NK-92 (cell line): Measurements from ENCODE around the gene TMEM95.

Source experiments
- DNase-seq: peaks from one replicate; lab custom pipeline; 2025; ENCODE audit not compliant: unreplicated experiment; lab: John Stamatoyannopoulos, UW

The TMEM95 gene

GRCh38 chr17:7374353-7374752 lies 19.4 kb downstream of the TMEM95 start:
- DNase-seq, result no peak

DNA sequence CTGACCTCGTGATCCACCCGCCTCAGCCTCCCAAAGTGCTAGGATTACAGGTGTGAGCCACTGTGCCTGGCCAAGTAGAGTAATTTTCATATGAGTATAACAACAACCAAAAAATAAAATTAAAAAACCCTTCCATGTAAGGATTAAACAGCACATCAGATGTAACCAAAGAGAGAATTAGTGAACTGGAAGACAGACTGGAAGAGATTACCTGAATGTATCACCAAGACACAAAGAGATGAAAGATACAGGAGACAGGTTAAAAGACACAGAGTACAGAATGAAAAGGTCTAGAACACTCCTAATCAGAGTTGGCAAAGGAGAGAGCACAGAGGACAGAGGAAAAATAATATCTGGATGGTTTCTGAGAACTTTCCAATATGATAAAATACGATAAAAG lies 24.2 kb downstream of the TMEM95 start:
- no peak for DNase-seq

- DNase-seq, result no peak
Observed at GRCh38 chr17:7380321-7380720, 25.4 kb downstream of the TMEM95 start.

GRCh38 chr17:7380855-7381683 lies 26.1 kb downstream of the TMEM95 start, which contains the start of gene TNK1:
Gene TNK1 (plus strand): TSS chr17:7381089. CDS start chr17:7382927, 1,838 bp downstream.
- DNase-seq, result no peak

DNA sequence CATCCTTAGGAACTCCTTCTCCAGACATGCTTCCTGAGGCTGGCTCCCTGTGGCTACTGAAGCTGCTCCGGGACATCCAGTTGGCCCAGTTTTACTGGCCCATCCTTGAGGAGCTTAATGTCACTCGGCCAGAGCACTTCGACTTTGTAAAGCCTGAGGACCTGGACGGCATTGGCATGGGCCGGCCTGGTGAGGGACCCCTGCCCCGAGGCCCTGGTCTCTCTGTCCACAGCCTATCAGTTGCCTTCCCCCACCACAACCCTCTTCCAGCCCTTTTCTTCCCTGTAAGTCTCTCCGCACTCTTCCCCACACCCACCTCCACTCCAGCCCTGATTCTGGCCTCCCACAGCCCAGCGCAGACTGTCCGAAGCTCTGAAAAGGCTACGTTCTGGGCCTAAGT lies 27.9 kb downstream of the TMEM95 start:
- DNase-seq, result no peak

DNA sequence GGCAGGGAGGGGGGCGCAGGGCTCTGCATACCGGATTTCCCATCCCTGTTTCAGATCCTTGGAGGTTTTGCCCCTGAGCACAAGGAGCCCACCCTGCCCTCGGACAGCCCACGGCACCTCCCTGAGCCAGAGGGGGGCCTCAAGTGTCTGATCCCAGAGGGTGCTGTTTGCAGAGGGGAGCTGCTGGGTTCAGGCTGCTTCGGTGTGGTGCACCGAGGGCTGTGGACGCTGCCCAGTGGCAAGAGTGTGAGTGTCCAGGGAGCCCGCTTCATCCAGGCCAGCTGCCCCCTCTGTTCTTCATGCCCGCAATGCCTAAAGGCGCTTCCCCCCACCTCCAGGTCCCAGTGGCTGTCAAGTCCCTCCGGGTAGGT lies 28.4 kb downstream of the TMEM95 start:
- DNase-seq, result no peak

DNA sequence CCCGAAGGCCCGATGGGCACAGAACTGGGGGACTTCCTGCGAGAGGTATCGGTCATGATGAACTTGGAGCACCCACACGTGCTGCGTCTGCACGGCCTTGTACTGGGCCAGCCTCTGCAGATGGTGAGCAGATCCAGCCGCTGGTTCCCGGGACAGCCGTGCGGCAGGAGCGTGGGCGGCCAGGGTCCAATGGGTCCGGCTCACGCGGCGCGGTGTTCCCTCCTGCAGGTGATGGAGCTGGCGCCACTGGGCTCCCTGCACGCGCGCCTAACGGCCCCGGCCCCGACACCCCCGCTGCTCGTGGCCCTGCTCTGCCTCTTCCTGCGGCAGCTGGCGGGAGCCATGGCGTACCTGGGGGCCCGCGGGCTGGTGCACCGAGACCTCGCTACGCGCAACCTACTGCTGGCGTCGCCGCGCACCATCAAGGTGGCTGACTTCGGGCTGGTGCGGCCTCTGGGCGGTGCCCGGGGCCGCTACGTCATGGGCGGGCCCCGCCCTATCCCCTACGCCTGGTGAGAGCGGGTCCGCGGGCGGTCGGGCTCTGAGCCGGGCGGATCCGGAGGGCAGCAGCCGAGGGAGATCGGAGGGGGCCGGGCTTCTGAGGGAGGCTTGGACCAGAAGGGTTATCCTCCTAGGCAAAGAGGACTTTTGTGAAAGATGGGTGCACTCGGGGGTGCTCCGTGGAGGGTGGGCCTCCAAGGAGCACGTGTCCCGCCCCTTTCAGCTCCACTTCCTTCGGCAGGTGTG lies 29.0 kb downstream of the TMEM95 start:
- DNase-seq, result no peak

DNA sequence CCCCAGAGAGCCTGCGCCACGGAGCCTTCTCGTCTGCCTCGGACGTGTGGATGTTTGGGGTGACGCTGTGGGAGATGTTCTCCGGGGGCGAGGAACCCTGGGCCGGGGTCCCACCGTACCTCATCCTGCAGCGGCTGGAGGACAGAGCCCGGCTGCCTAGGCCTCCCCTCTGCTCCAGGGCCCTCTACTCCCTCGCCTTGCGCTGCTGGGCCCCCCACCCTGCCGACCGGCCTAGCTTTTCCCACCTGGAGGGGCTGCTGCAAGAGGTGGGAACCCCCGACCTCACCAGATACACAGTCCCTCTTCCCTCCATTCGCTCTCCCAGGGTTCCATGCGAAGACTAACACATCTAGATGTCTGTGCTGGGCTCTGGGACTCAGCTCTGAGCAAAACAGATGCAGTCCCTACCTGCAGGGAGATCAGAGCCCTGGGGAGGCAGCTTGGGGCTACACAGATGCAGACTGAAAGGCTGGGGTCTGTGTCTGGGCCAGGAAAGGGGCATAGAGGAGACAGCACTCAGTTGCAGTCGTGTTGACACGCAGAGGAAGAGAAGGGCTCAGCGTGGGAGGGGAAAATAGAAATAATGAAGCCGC lies 29.6 kb downstream of the TMEM95 start:
- DNase-seq, result no peak

DNA sequence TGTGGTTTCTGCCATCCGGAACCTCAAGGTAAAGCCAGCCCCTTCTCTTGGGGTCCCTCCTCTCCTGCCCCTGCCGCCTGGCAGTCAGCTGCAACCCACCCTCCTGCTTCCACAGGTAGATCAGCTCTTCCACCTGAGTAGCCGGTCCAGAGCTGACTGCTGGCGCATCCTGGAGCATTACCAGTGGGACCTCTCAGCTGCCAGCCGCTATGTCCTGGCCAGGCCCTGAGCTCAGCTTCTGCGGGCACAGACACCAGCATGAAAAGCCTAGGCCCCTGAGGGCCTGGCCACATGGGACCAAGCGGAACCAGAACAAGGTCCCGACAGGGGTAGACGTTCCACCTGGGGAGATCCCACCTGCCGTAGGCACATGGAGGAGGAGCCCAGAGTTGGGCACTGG lies 33.9 kb downstream of the TMEM95 start:
- no peak for DNase-seq

DNA sequence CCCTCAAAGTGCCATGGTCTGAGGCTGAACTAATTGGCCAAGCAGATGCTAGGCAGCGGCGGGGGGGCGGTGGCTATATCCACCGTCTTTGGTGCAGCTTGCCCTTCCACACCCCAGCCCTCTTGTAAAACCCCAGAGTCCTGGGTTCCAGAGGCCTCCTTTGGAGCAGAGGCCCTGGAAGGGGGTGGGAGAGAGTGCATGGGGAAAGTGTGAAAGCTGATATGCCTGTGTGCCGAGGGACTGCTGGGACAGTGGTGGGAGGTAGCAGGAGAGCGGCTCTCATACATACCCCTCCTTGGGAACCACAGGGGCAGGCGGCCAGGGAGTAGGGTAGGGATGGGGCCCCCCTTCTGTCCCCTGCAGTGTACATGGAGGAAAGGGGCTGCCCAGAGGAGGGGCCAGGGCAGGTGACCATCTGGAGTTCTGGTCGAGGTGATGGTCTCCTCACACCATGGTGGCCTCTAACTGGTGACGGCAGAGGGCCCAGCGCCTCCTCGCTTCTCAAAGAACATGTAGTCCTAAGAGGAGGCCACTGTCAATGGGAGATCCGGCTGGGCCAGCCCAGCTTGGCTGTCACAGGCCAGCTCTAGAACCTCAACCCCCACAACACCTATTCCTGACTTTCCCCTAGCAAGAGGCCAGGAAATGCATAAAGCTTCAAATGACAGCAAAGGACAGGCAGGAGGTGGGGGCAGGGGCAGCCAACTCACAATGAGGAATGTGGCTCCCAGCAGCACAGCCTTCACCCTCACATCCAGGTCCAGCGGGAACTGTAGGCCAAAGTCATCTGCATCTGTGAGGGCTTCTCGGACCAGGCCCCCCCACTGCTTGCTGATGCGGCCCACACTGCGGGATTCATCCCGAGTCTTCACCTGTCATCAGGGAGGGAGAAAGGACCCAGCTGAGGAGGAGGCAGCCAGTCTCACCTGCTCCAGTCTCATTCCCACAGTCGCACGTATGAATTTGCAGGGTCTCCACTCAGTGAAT lies 35.3 kb downstream of the TMEM95 start:
- no peak for DNase-seq

DNA sequence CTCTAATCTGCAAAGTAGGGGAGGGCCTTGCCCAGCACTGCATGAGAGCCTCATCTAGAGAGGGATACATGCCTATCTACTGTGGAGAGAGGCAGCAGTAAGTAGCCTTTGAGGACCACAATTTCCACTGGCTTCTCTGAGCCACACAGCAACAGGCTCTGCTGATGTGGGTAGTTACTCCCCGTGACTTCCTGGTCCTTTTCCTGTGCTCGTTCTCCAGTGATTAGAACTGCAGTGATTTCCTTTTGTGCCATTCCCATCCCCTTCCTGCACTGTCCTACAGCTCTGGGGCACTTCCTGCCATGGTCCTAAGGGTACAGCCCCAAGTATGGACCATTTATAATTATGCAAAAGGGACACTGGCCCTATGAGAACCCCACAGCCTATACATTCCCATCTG lies 36.4 kb downstream of the TMEM95 start:
- DNase-seq, result no peak

GRCh38 chr17:7392696-7393612 lies 38.0 kb downstream of the TMEM95 start:
- DNase-seq, result no peak

DNA sequence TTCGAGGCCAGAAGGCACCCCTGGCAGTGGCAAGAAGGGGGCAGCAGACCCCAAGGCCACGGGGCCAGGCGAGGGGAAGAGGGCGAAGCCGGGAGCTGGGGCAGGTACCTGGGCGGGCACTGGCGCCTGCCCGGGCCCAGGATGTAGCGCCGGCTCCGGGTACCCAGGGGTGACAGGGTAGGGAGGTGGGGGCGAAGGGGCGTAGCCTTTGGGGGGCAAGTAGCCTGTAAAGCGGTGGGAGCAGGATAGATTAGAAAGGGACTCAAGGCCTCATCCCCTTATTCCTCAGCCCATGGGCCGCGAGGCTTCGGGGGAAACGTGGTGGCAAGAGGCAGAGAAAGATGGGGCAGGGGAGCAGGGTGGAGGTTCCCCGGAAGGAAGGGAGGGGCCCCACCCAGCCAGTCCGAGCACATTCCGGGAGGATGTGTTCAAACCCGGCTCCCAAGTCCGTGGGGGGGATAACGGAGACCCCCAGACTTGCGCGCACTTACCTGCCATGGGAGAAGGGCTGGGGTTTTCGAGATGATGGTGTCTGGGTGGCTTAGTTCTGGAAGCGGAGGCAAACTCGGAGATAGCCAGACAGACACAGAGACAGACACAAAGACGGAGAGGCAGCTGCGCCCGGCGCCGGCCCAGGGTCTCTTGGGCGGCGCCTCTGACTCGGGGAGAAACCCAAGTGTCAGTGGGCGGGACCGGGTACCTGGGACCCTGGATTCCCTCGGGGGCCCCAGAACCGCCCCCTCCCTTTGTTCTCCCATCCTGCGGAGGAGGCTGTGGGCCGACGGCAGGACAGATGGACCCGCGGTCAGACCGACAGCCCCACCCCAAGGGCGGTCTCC lies 38.9 kb downstream of the TMEM95 start:
- no peak for DNase-seq

- no peak for DNase-seq
Observed at GRCh38 chr17:7394452-7395191, 39.7 kb downstream of the TMEM95 start, which contains the start of gene PLSCR3. Gene PLSCR3 (minus strand): TSS chr17:7394525. CDS start chr17:7394110, 415 bp downstream.

DNA sequence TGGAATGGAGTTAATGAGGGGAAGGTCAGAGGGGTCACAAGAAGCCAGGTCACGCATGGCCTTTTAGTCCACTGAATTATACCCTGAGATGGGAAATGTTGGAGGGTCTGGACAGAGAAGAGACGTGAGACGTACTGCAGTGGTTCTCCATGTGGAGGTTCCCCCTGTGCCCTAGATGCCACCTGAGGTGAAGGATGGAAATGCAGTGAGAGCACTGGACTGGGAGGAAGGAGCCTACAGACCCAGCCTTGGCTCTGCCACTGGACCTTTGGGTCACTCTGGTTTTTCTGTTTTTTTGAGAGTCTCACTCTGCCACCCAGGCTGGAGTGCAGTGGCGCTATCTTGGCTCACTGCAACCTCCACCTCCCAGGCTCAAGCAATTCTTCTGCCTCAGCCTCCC lies 41.2 kb downstream of the TMEM95 start:
- no peak for DNase-seq

- no peak for DNase-seq
Observed at GRCh38 chr17:7398612-7399011, 43.7 kb downstream of the TMEM95 start.

DNA sequence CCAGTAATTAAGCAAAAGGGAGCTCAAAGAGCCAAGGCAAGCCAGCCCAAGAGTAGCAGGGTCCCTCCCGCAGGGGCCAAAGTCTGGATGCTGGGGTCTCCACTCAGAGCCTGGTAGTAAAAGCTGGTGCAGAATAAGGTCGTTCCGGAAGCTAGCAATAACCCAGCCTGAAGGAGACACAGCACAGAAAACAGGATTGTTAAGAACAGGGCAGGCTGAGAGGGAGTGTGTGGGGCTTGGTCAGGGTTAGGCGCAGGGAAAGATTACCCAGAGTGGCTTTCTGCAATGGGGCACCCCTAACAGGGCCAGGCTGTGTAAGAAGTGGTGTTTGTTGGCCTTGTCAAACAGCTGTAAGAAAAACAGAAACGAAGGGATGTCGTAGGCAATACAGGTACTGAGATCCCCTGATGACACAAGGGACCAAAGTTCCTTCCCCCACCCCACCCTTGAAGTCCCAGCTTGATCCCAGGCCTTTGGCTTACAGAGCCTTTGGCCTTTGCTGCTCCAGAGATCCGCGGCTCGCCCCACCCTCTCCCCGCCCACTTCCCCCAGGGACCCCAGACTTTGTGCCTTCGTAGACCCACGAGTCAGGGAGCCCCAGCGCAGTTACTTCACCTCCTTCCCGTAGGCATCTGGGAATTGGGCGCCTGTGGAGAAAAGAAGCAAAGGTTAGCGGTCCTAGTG lies 48.2 kb downstream of the TMEM95 start:
- DNase-seq, result no peak

GRCh38 chr17:7403727-7403976 lies 48.7 kb downstream of the TMEM95 start:
- DNase-seq, result no peak
